Gastroesophageal sphincter (tissue), 3 donors: Measurements from ENCODE around the gene SLC35B2.

ENCODE experiments used
- CTCF ChIP-seq, 4 experiments: fragments of 200-600 bp in 2 of 4; fragments of 450-650 bp in 2 of 4; sonication (generic) in 1 of 4; IDR thresholded peaks; one replicate each; pipeline ENCODE4 v1.5.1; 2017 to 2019; ENCODE audit warnings: antibody characterized with exemption in 4 of 4, mild to moderate bottlenecking in 2 of 4, moderate library complexity in 2 of 4
- EP300 ChIP-seq: sonication (generic); formaldehyde crosslinking; IDR thresholded peaks from one replicate; pipeline ENCODE4 v1.6.1; 2017; ENCODE audit warnings: antibody characterized with exemption, mild to moderate bottlenecking
- POLR2A ChIP-seq, 2 donors: fragments of 450-650 bp; IDR thresholded peaks; one replicate each; pipeline ENCODE4 v1.6.1; 2017; ENCODE audit warnings: antibody characterized with exemption in 2 of 2, mild to moderate bottlenecking in 2 of 2, moderate library complexity in 1 of 2
- POLR2AphosphoS5 ChIP-seq: sonication (generic); formaldehyde crosslinking; IDR thresholded peaks from one replicate; pipeline ENCODE4 v1.6.1; 2017; ENCODE audit warnings: antibody characterized with exemption

- no peak for TF ChIP-seq CTCF (IDR thresholded peaks at IDR 0.05)
- TF ChIP-seq POLR2A (IDR thresholded peaks at IDR 0.05) = no peak
- peak; percentile 4 for TF ChIP-seq POLR2AphosphoS5
- TF ChIP-seq EP300 = no peak
Observed at GRCh38 chr6:44250718-44251123, 6.6 kb downstream of the SLC35B2 start.
